LoVo (cell line): Measurements from ENCODE around the gene CYBRD1.
A peak's percentile ranks its signal among the peaks of the same experiment; 100 is the strongest.

Source experiments
- DNase-seq: peaks from one replicate; pipeline ENCODE4 v3.0.0-alpha.2; 2016; ENCODE audit warnings: low spot score

CYBRD1 gene

GRCh38 chr2:171553858-171554257 lies 31.6 kb downstream of the CYBRD1 start:
- DNase-seq: peak; percentile 91

GRCh38 chr2:171554991-171555615 lies 32.8 kb downstream of the CYBRD1 start:
- DNase-seq: no peak

GRCh38 chr2:171557363-171557762 lies 35.1 kb downstream of the CYBRD1 start:
- no peak for DNase-seq

GRCh38 chr2:171563301-171563700 lies 41.0 kb downstream of the CYBRD1 start:
- no peak for DNase-seq

- DNase-seq: no peak
These were observed 42.2 kb downstream of the CYBRD1 start for GRCh38 chr2:171564463-171564862.

GRCh38 chr2:171566057-171566456 lies 43.8 kb downstream of the CYBRD1 start:
- DNase-seq: no peak

- DNase-seq: no peak
These were observed 44.5 kb downstream of the CYBRD1 start for GRCh38 chr2:171566753-171567152.

GRCh38 chr2:171568089-171568488 lies 45.8 kb downstream of the CYBRD1 start:
- peak; percentile 14 for DNase-seq

GRCh38 chr2:171571721-171572120 lies 49.4 kb downstream of the CYBRD1 start:
- DNase-seq: no peak

- DNase-seq: peak; percentile 75
These were observed 52.0 kb downstream of the CYBRD1 start for GRCh38 chr2:171574149-171574795.

GRCh38 chr2:171575606-171576005 lies 53.3 kb downstream of the CYBRD1 start:
- DNase-seq: no peak

GRCh38 chr2:171578127-171578803 lies 56.0 kb downstream of the CYBRD1 start:
- no peak for DNase-seq

GRCh38 chr2:171579481-171579880 lies 57.2 kb downstream of the CYBRD1 start:
- no peak for DNase-seq

- no peak for DNase-seq
These were observed 61.3 kb downstream of the CYBRD1 start for GRCh38 chr2:171583566-171583965.

- DNase-seq: no peak
These were observed 61.7 kb downstream of the CYBRD1 start for GRCh38 chr2:171584001-171584400.

- DNase-seq: no peak
These were observed 64.9 kb downstream of the CYBRD1 start for GRCh38 chr2:171587132-171587531.

GRCh38 chr2:171587567-171587966 lies 65.3 kb downstream of the CYBRD1 start:
- DNase-seq: no peak

GRCh38 chr2:171590116-171590515 lies 67.8 kb downstream of the CYBRD1 start:
- DNase-seq: no peak

GRCh38 chr2:171592036-171592555 lies 69.8 kb downstream of the CYBRD1 start:
- no peak for DNase-seq

- DNase-seq: no peak
These were observed 73.2 kb downstream of the CYBRD1 start for GRCh38 chr2:171595456-171595855.

GRCh38 chr2:171595896-171596295 lies 73.6 kb downstream of the CYBRD1 start:
- peak; percentile 34 for DNase-seq

- peak; percentile 75 for DNase-seq
These were observed 76.5 kb downstream of the CYBRD1 start for GRCh38 chr2:171598713-171599319.

- no peak for DNase-seq
These were observed 77.9 kb downstream of the CYBRD1 start for GRCh38 chr2:171600126-171600525.
